HT-29 (cell line): Measurements from ENCODE around the gene FUS. TPM values are rescaled to one million over a fixed set of nuclear protein-coding genes. Genes with fewer than 3 reads are reported as not detected.
"Not testable (repeated sequence)": the region's sequence is repeated elsewhere in the genome, so short reads cannot be mapped to it uniquely, and the experiment has no call there.

Experiments
- DNase-seq: peaks from one replicate; pipeline ENCODE4 v3.0.0-alpha.2; 2015; ENCODE audit warnings: low spot score
- total RNA-seq: library from RNA; depleted of rRNA; stranded (reverse); fragments of >200 nt; shearing (Covaris generic); gene quantifications from 2 replicates; pipeline ENCODE4 v1.2.3, GENCODE V29; 2014

FUS gene
- total RNA-seq, 1 experiment from 2014 or later = 36.5 TPM

DNA sequence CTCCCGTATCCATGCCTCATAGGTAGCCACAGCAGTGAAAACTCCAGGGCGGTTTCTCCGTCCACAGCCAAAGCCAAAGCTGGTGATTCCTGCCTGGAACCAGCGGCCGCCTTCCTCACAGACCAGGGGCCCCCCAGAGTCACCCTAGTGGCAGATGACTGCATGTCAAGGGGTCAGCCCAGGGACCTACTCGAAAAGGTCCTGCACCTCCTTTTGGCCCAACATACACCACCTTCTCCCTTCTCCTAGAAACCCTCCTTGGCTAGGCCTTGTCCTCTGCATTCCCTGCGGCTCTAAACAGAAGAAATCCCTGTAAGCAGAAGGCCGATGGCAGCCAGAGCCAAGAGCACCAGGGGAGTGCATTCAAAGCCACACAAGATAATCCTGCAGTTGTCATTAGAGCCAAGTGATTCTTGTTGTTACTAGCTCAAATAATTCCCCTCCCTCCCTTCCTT lies 36.2 kb upstream of the FUS start:
- no peak for DNase-seq

DNA sequence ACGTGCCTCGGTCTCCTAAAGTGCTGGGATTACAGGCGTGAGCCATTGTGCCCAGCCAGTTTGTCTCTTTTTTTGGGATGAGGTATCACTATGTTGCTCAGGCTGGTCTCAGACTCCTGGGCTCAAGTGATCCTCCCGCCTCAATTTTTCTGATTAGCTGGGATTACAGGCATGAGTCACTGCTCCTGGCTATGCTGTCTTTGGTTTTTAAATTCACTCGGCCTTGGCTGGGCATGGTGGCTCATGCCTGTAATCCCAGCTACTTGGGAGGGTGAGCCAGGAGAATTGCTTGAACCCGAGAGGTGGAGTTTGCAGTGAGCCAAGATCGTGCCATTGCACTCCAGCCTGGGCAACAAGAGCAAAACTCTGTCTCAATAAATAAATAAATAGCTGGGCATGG lies 35.5 kb upstream of the FUS start:
- not testable (repeated sequence) for DNase-seq

DNA sequence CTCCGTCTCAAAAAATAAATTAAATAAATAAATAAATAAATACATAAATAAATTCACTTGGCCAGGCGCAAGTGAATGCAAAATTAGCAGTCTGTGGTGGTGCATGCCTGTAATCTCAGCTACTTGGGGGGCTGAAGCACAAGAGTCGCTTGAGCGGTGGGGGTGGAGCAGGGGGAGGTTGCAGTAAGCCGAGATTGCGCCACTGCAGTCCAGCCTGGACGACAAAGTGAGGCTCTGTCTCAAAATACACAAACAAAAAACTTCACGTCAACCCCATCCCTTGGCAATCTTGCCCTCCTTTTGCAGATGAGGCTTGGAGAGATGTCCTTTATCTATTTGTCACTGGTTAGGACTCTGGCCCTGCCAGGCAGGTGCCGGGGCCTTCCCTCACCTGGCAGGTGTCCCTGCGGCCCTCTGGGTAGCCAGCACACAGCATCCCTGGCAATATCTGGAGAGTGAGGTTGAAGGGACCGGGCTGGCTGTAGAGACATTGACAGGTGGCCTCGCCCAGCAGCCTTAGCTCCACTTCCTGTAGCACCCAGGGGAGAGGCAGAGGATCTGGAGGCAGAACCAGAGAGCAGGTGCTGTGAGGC lies 34.4 kb upstream of the FUS start:
- DNase-seq = no peak

DNA sequence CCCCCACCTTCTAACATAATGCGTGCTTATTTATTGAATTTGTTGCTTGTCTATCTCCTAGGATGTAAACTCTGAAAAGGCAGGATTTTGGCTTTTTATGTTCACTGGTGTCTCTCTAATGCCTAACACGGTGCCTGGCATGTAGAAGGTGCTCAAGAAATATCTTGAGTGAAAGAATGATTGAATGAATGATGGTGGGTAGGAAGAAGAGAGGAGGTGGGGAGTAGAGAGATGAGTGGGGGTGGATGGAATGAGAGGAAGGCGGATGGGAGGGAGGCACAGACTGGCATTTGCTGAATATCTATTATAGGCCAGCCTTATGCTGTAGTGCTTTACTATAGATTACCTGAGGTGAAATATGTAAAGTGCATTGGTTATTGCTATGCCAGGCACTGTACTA lies 32.4 kb upstream of the FUS start:
- no peak for DNase-seq

DNA sequence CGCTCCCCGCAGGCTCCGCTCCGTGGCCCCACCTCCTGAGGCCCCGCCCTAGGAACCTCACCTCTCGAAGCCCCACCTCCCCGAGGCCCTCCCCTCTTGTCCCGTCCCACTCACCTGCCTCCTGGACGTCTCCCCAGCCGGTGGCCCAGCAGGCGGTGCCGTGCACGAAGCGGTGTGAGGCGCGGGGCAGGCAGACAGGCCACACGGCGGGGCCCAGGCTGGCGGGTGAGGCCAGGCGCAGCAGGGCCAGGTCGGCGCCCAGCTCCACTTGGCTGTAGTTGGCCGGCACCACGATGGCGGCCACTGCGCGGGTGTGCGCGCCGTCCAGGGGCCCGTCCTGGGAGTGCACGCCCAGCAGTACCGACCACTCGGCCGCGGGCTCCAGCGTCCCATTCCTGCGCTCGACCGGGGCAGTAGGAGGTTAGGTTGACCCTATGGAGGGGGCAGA lies 31.6 kb upstream of the FUS start:
- no peak for DNase-seq

DNA sequence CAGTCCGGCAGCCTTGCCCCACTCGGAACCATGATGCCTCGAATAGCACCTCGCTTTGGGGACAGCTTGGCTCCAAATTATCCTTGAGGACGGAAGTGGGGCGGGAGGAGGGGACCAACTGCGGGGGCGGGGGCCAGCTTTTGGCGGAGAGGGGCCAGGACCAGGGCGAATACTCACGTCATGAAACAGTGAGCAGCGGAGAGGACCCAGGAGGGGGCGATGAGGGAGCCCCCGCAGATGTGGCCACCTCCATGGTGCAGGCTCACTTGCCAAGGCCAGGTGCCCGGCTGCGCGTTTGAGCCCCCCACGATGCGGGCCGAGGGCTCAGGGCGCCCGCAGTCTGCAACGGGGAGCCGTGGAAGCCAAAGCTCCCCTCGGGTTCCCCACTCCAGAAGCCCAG lies 31.0 kb upstream of the FUS start:
- no peak for DNase-seq

DNA sequence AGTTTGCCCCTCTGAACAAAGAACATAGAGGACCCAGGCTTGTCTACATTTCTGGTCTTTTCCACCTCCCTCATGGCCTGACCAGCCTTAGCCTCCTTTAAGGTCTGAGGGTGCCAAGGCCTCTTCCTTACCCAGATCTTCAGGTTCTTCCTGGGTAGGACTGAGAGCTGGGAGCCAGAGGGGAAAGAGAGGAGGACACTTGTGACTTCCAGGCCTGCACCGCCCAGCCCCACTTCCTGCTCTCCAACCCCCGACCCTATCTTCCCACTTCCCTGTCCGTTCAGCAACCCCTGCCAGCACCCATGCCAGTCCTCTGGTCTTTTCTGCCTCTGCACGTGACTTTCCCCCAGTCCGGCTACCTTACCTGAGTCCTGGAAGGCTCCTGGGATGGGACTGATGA lies 30.6 kb upstream of the FUS start:
- no peak for DNase-seq

DNA sequence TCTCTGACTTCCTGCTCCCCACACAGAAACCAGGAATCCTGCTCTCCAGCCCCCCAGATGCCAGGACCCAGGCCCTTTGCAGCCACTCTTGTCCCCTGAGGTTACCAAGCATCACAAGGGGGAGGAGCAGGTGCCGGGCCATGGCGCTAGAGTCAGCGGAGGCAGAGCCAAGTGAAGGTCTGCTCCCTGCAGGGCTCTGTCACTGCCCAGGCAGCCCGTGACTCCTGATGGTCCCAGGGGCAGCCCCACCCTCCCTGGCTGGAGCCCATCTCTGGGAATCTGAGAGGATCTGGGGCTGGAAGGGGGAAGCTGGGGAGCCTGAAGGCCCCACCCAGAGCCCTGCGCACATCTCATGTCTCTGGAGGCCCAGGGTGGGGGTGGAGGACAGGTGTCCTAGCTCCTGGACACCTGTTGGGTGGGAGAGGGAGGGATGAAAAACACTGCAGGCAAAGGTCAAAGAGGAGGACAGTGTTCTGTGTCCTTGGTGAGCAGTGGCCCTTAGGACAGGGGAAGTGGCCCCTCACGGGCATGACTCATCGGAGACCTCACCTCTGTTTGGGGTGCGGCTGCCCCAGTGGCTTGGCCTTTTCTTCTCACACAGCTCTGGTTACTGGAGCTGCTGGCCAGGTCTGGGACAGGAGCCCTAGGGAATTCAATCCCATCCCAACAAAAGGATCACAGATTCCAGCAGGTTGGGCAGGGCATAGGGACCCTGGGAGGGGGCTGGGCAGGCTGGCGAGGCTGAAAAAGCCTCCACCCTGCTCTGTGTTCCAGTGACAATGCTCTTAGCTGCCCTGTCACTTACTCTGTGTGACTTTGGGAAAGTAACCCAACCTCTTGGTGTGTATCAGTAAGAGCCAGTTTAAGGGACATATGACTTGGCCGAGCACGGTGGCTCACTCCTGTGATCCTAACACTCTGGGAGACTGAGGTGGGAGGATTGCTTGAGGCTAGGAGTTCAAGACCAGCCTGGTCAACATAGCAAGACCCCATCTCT lies 29.7 kb upstream of the FUS start, which contains the start of gene PRSS36:
Gene PRSS36, minus strand, starts transcription at position 173 of the 997 bp plus-strand sequence. Its CDS starts 31 bp downstream, at position 142.
- DNase-seq = no peak

DNA sequence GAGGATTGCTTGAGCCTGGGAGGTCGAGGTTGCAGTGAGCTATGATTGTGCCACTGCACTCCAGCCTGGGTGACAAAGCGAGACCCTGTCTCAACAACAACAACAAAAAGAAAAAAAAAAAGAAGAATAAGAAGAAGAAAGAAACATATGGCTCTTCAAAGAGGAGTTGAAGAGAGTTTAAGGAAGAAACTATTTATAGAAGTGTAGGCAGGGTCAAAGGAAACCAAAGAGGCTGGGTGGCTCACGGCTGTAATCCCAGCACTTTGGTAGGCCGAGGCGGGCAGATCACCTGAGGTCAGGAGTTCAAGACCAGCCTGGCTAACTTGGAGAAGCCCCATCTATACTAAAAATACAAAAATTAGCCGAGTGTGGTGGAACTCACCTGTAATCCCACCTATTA lies 29.0 kb upstream of the FUS start:
- not testable (repeated sequence) for DNase-seq

DNA sequence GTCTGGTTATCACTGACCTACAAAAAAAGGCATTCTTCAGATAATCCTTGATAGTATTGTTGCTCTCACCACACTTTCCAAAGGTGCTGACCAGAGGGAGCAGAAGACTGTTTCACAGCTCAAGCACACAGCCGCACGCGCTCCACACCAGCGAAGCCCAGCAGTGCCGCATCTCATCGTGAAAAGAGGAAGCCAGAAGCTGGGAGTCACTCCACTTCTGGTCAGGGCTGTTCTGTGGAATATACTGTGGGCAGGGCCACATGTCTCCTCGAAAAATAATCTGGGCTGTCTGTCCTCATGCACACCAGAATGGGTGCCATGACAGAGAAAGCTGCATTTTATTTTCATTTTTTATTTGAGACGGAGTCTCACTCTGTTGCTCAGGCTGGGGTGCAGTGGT lies 22.8 kb upstream of the FUS start:
- DNase-seq = no peak

DNA sequence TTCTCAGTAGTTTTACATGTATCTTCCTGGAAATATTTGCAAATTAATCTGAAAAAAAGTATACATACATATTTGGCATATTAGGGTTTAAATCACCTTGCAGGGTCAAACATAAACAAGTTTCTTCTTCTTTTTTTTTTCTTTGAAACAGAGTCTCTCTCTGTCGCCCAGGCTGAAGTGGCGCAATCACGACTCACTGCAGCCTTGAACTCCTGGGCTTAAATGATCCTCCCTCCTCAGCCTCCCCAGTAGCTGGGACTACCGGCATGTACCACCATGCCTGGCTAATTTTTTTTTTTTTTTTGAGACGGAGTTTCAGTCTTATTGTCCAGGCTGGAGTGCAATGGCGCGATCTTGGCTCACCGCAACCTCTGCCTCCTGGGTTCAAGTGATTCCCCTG lies 12.6 kb upstream of the FUS start:
- no peak for DNase-seq

DNA sequence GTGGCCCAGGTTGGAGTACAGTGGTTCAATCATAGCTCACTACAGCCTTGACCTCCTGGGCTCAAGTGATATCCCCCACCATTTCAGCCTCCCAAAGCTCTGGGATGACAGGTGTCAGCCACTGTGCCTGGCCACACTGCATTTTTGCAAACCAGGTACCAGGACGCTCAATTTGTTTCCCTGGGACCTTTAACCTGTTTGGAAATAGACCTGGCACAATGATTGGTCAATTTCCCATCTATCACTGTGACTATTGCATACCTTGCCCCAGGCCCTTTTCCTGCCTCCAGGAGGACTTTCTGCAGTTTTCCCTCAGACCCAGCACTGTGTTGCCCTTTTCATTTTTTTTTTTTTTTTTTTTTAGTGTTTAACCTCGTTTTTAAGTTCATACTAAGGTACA lies 11.1 kb upstream of the FUS start:
- DNase-seq = no peak

DNA sequence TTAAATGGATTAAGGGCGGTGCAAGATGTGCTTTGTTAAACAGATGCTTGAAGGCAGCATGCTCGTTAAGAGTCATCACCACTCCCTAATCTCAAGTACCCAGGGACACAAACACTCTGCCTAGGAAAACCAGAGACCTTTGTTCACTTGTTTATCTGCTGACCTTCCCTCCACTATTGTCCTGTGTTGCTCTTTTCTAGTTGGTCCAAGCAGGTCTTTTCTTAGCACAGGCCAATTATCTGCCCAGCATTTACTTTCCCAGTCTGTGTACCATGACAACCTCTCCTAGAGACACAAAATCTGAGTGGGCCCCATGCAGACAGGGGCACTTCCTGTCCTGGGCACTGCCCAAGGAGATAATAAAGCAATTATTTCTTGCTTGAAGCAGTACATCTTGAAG lies 9.9 kb upstream of the FUS start:
- DNase-seq = not testable (repeated sequence)

DNA sequence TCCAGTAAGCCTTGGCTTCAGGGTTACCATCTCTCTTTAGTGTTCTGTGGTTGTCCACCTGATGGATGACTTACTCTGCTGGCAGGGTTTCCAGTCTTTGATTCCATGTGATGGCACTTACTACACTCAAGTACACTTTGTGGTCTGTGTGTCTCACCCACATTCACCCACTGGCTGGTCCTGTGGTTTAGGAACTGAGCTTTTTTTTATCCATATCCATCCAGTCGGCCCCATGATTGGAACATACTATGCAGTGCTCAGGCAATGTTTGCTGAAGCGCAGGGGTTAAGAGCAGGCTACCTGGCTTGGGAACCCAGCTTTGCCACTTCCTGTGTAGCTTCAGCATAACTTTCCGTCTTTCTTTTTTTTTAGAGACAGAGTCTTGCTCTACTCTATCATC lies 2.8 kb upstream of the FUS start:
- DNase-seq = no peak

DNA sequence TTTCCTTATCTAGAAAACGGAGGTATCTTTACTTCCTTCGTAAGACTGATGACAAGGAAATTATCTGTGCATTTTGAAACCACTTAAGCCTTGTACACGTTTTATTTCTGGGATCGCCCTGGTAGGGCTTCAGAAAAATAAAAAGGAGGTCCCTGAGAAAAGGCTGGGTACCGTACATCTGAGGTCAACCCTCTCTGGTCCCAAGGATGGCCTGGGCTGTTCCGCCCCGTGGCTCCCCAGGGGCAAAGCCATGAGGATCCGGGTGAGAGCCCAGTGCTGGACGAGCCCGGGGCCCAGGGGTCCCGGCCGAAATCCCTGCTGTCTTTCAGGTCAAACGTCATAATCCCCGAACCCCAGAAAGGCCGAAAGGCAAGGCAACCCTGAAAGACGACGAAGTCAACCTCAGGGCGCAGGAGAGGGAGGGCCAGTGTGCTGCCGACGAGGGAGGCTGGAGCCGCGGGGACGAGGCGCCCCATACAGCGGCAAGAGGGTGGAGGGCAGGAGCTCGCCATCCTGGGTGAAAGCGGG lies 656 bp upstream of the FUS start:
- DNase-seq = peak; percentile 29

DNA sequence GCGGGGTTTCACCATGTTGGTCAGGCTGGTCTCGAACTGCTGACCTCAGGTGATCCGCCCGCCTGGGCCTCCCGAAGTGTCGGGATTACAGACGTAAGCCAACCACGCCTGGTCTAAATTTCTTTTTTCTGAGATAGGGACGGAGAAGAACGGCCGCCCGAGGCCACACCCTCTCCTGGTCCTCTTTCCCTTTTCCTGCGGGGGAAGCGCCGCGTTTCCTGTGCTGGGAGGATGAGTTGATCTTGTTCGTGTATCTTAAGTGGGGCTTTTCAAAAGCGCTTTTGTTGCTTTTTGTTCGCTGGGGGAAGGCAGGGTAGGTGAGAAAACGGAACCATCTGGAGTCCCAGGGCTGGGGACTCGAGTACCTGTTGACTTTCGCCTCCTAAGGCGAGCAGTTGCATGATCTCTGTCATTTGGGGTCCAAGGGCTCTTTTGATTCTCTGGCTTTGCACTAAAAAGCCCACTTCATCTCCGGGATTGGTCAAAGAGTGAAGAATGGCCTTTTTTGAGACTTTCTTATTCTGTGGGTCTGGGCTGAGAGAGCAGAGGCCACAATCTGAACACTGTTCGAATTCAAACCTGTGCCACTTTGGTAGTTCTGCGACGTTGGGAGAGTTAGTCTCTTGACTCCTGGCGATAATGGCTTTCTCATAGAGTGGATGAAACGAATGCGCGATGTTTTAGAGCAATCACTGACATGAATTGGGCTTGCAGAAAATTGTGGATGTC lies 1.3 kb downstream of the FUS start:
- peak; percentile 22 for DNase-seq

DNA sequence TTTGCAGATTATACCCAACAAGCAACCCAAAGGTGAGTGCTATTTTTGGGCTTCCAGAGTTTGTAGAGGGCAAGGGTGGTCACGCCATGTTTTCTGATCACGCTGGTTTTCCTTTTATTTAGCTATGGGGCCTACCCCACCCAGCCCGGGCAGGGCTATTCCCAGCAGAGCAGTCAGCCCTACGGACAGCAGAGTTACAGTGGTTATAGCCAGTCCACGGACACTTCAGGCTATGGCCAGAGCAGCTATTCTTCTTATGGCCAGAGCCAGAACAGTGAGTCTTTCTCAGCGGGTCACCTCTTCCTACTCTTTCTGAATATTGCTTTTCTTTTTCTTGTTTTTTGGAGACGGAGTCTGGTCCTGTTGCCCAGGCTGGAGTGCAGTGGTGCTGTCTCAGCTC lies 2.5 kb downstream of the FUS start:
- no peak for DNase-seq

DNA sequence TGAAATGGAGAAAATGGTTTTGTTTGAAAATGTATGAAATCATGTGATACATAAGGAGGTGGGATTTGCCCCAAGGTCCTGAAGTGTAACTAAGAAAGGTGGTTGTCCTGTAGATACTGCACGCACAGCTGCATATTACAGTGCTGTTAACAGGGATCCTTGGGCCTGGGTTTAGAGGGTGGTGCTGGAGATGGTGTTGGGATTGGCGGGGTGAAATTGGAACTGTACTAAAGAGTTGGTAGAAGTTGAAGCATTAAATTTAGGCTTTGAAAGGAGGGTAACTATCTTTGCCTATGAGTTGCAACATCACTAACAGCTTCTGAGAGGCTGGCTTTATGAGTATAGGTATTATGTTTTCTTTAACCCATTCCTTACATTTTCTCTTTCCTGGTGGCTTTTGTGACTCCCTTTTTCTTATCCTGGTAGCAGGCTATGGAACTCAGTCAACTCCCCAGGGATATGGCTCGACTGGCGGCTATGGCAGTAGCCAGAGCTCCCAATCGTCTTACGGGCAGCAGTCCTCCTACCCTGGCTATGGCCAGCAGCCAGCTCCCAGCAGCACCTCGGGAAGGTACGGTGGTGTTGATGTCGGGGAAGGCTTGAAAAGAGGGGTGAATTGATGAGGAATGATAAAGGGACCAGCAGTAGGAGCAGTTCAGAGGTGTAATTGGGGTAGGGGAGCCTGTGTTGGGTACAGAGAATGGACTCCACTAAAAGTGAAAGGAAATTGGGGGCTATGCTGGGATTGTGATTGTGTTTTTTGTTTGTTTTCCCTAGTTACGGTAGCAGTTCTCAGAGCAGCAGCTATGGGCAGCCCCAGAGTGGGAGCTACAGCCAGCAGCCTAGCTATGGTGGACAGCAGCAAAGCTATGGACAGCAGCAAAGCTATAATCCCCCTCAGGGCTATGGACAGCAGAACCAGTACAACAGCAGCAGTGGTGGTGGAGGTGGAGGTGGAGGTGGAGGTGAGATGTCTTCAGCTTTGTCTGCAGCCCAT lies 3.8 kb downstream of the FUS start:
- no peak for DNase-seq

DNA sequence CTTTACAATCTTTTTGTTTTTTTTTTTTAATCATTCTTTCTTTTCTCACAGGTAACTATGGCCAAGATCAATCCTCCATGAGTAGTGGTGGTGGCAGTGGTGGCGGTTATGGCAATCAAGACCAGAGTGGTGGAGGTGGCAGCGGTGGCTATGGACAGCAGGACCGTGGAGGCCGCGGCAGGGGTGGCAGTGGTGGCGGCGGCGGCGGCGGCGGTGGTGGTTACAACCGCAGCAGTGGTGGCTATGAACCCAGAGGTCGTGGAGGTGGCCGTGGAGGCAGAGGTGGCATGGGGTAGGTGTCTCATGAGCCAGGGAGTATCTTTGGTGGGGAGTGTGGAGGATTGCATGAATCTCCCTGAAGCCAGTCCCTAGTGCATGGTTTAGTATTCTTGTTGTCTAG lies 4.9 kb downstream of the FUS start:
- no peak for DNase-seq

DNA sequence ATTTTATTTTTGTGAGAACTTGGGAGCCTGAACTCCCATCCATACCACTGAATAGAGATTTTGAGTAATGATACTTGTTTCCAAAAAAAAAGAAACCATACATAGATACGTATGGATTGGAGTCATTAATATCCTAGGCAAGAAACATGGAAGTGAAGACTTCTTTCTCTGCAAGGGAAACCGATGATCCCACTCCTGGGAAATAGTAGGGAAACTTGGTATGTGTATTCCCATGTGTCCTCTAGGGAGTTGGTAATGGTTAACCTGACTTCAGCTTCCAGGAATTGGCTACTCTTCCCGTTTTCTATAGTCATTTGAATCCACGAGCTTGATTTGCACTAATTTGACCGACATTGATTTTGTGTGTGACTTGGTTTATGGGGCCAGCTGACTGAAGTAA lies 5.4 kb downstream of the FUS start:
- no peak for DNase-seq

DNA sequence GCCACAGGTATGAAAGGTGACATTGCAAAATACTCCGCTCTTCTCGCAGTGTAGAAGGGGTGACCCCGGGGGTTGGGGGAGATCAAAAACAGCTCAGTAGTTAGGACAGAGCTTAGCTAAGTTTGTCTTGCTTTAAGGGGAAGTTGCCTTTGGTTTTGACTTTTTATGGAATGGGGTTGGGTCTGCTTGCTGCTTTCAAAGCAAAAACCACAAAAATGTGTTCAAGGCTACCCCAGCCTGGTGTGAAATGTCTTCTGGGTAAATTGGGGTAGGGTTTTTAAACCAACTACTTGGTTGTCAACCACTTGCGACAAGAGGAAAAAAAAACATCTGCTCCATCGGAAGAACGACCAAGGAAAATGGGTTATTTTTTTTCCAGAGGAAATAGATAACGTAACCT lies 6.2 kb downstream of the FUS start:
- no peak for DNase-seq
